Stimulated activated CD8-positive, alpha-beta memory T cell treated with anti-CD3 and anti-CD28 coated beads, Interleukin-12 subunit alpha, Interleukin-12 subunit beta, amount 100 ng/mL, for 4 hours (primary cell): Measurements from ENCODE around the gene TNFRSF25.
"Not testable (repeated sequence)": the region's sequence is repeated elsewhere in the genome, so short reads cannot be mapped to it uniquely, and the experiment has no call there.

Experiments
- DNase-seq: peaks from one replicate; pipeline ENCODE4 v3.0.0-alpha.2; 2020; ENCODE audit warnings: low read depth

The TNFRSF25 gene

GRCh38 chr1:6501279-6501813, 35.4 kb upstream of the TNFRSF25 start:
- DNase-seq: no peak

GRCh38 chr1:6500544-6501278, 34.7 kb upstream of the TNFRSF25 start:
- DNase-seq: no peak

- DNase-seq: no peak
Observed at GRCh38 chr1:6499296-6499695, 33.3 kb upstream of the TNFRSF25 start.

GRCh38 chr1:6498576-6499111, 32.7 kb upstream of the TNFRSF25 start:
- DNase-seq: no peak

GRCh38 chr1:6497867-6498575, 32.0 kb upstream of the TNFRSF25 start:
- no peak for DNase-seq

GRCh38 chr1:6497215-6497866, 31.4 kb upstream of the TNFRSF25 start:
- peak; percentile 27 for DNase-seq

GRCh38 chr1:6496890-6497214, 30.9 kb upstream of the TNFRSF25 start:
- DNase-seq: no peak

- no peak for DNase-seq
Observed at GRCh38 chr1:6496365-6496721, 30.4 kb upstream of the TNFRSF25 start.

GRCh38 chr1:6495540-6496364, 29.8 kb upstream of the TNFRSF25 start:
- DNase-seq: no peak

GRCh38 chr1:6495041-6495441, 29.1 kb upstream of the TNFRSF25 start:
- DNase-seq: no peak

- no peak for DNase-seq
Observed at GRCh38 chr1:6494627-6495026, 28.7 kb upstream of the TNFRSF25 start.

- DNase-seq: not testable (repeated sequence)
Observed at GRCh38 chr1:6493834-6494223, 27.9 kb upstream of the TNFRSF25 start.

- DNase-seq: no peak
Observed at GRCh38 chr1:6491966-6492365, 26.0 kb upstream of the TNFRSF25 start.

- DNase-seq: no peak
Observed at GRCh38 chr1:6491480-6491962, 25.5 kb upstream of the TNFRSF25 start, which contains the start of gene PLEKHG5. TSS of gene PLEKHG5 (minus strand) at chr1:6491667. CDS start at chr1:6477571, 14,096 bp downstream.

- DNase-seq: no peak
Observed at GRCh38 chr1:6491081-6491449, 25.1 kb upstream of the TNFRSF25 start.

GRCh38 chr1:6490181-6491080, 24.5 kb upstream of the TNFRSF25 start:
- DNase-seq: peak; percentile 25

GRCh38 chr1:6489799-6490180, 23.8 kb upstream of the TNFRSF25 start:
- peak; percentile 51 for DNase-seq

GRCh38 chr1:6489383-6489765, 23.4 kb upstream of the TNFRSF25 start:
- no peak for DNase-seq

- no peak for DNase-seq
Observed at GRCh38 chr1:6488602-6489382, 22.8 kb upstream of the TNFRSF25 start.
